OCI-LY3 (cell line): Measurements from ENCODE around the gene NACC1.

Source experiments
- CTCF ChIP-seq: fragments of 200-600, 300-600 bp; sonication (generic); IDR thresholded peaks from 2 replicates; pipeline ENCODE4 v1.5.1; 2014; ENCODE audit warnings: antibody characterized with exemption, low read length, low read depth
- EZH2phosphoT487 ChIP-seq: fragments of 200-600 bp; shearing (Covaris generic); IDR thresholded peaks from 2 replicates; pipeline ENCODE4 v1.6.1; 2018; ENCODE audit warnings: antibody characterized with exemption, mixed run types, low read depth

GRCh38 chr19:13089857-13090507 lies 28.1 kb upstream of the NACC1 start:
- TF ChIP-seq CTCF (no peak), EZH2phosphoT487 (no peak)
